Keratinocyte (primary cell): Measurements from ENCODE around the gene ARID1B. TPM values are rescaled to one million over a fixed set of nuclear protein-coding genes. Genes with fewer than 3 reads are reported as not detected.

ENCODE experiments used
- DNase-seq: peaks from one replicate; pipeline ENCODE4 v3.0.0-alpha.2; 2011; ENCODE audit warnings: low read depth, missing footprints, low spot score
- FAIRE-seq: peaks from 2 replicates; lab custom pipeline; 2011; peaks lifted over from hg19 to GRCh38; lab: Jason Lieb, UNC
- H2AFZ ChIP-seq: 2 replicates; pipeline ENCODE4 v1.6.0; 2012; ENCODE audit warnings: low read length, control low read depth, inconsistent platforms; ENCODE audit not compliant: control insufficient read depth
- H3K27ac ChIP-seq: 2 replicates; pipeline ENCODE4 v1.5.1; 2011; ENCODE audit warnings: low read length; ENCODE audit not compliant: control insufficient read depth, insufficient read depth
- H3K27me3 ChIP-seq: 3 replicates; pipeline ENCODE4 v1.6.0; 2011; ENCODE audit warnings: low read length; ENCODE audit not compliant: control insufficient read depth, insufficient read depth; ENCODE audit errors: extremely low read depth
- H3K36me3 ChIP-seq, 2 experiments: 2 replicates in 1 of 2; 3 replicates in 1 of 2; pipeline ENCODE4 v1.5.1; 2011; ENCODE audit warnings: low read length in 2 of 2, mild to moderate bottlenecking in 1 of 2; ENCODE audit not compliant: control insufficient read depth in 2 of 2, insufficient read depth in 2 of 2; ENCODE audit errors: extremely low read depth in 1 of 2
- H3K4me1 ChIP-seq: 3 replicates; pipeline ENCODE4 v1.5.1; 2011; ENCODE audit warnings: low read length; ENCODE audit not compliant: control insufficient read depth, insufficient read depth; ENCODE audit errors: extremely low read depth
- H3K4me2 ChIP-seq: 3 replicates; pipeline ENCODE4 v1.6.0; 2011; ENCODE audit warnings: low read depth, low read length; ENCODE audit not compliant: control insufficient read depth, insufficient read depth; ENCODE audit errors: extremely low read depth
- H3K4me3 ChIP-seq, 3 experiments: fragments of 200-600 bp in 1 of 3; sonication (generic) in 1 of 3; 2 replicates in 2 of 3; 3 replicates in 1 of 3; pipeline ENCODE4 v1.5.1; 2011 to 2016; ENCODE audit warnings: low read length in 3 of 3, mild to moderate bottlenecking in 3 of 3, control low read depth in 2 of 3, inconsistent platforms in 1 of 3, low read depth in 1 of 3, mixed read lengths in 1 of 3, mixed run types in 1 of 3, moderate library complexity in 1 of 3; ENCODE audit not compliant: control insufficient read depth in 2 of 3, insufficient read depth in 2 of 3; ENCODE audit errors: extremely low read depth in 1 of 3
- H3K79me2 ChIP-seq: 2 replicates; pipeline ENCODE4 v1.6.0; 2012; ENCODE audit warnings: low read length; ENCODE audit not compliant: control insufficient read depth, insufficient read depth
- H3K9ac ChIP-seq: 3 replicates; pipeline ENCODE4 v1.6.0; 2011; ENCODE audit warnings: low read length; ENCODE audit not compliant: control insufficient read depth, insufficient read depth; ENCODE audit errors: extremely low read depth
- H3K9me1 ChIP-seq: 3 replicates; pipeline ENCODE4 v1.6.0; 2011; ENCODE audit warnings: low read length; ENCODE audit not compliant: control insufficient read depth, insufficient read depth; ENCODE audit errors: extremely low read depth
- H3K9me3 ChIP-seq: 2 replicates; pipeline ENCODE4 v1.5.1; 2012; ENCODE audit warnings: low read depth, low read length; ENCODE audit not compliant: control insufficient read depth
- H4K20me1 ChIP-seq: 3 replicates; pipeline ENCODE4 v1.6.0; 2011; ENCODE audit warnings: low read length; ENCODE audit not compliant: control insufficient read depth, insufficient read depth; ENCODE audit errors: extremely low read depth
- CTCF ChIP-seq, 3 experiments: IDR thresholded peaks in 1 of 3; conservative IDR thresholded peaks in 1 of 3; optimal IDR thresholded peaks in 1 of 3; 2 replicates in 2 of 3; 3 replicates in 1 of 3; pipeline versions ENCODE3 to v1.5.1; 2011; ENCODE audit warnings: low read length in 3 of 3, mild to moderate bottlenecking in 3 of 3, moderate library complexity in 2 of 3, control low read depth in 1 of 3, inconsistent platforms in 1 of 3; ENCODE audit not compliant: insufficient read depth in 2 of 3; ENCODE audit errors: extremely low read depth in 1 of 3
- EZH2 ChIP-seq: IDR thresholded peaks from one replicate; pipeline ENCODE4 v1.6.1; 2012; ENCODE audit warnings: inconsistent platforms, mild to moderate bottlenecking, low read length, moderate library complexity
- dilution Hi-C: fragments of 300-500 bp; cut with MboI; formaldehyde crosslinking; loops from one replicate; pipeline ENCODE4 v1.7.0; 2020; ENCODE audit warnings: low sequenced_read_pairs; ENCODE audit not compliant: extremely low pct_ligation_motif_present
- polyA plus RNA-seq, 5 experiments: library from polyadenylated mRNA; depleted of rRNA in 3 of 5; stranded (reverse) in 3 of 5; stranded (forward) in 1 of 5; unstranded in 1 of 5; fragments of >200 nt; gene quantifications; 1 replicate in 1 of 5; 2 replicates in 3 of 5; 3 replicates in 1 of 5; pipeline versions ENCODE4 v1.2.1 to v1.2.3, GENCODE V29; 2011 to 2012; ENCODE audit warnings: missing spikeins in 2 of 5, low read depth in 1 of 5, low replicate concordance in 1 of 5

ARID1B gene
- polyA plus RNA-seq, 1 donor (not counting 4 experiments of a cell fraction or from before 2014, with no cell fraction given) = 14.9 TPM

DNA sequence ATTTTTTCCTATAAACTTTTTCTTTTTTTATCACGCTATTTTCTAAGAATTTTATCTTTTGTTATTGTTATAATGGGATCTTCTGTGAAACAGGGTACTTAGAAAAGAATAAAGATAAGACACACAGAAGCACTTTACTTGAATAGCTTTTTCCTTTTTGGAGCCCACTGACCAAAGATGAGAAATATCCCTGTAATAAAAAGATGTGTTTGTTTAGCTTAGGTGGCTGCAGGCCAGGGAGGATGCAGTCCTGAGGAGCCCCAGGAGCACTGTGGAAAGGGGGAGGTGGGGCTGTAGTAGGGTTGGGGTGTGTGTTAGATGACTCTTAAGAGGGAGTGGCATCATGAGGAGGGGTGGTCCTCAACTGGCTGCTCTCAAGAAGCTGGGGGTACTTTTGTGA, 128.6 kb downstream of the ARID1B start:
- H3K4me2 ChIP-seq = no peak overlapping the region
- dilution Hi-C loops = no loop called here
- H3K9me1 ChIP-seq = no peaks in the 10 kb centered on the region
- FAIRE-seq = no peak
- no peak overlapping the region for H2AFZ ChIP-seq
- no peak for DNase-seq
- no peak for TF ChIP-seq CTCF (optimal IDR thresholded peaks at IDR 0.05 in 1 of 3, IDR thresholded peaks at IDR 0.05 in 1 of 3, conservative IDR thresholded peaks at IDR 0.05 in 1 of 3; ENCODE audit: extremely low read depth in 1 of 3, insufficient read depth in 2 of 3, low read length in 3 of 3)
- TF ChIP-seq EZH2 = no peak
- H3K4me3 ChIP-seq = no peak overlapping the region
- H3K36me3 ChIP-seq = no peaks in the 10 kb centered on the region
- no peak overlapping the region for H3K9ac ChIP-seq
- peaks cover 2% of the 10 kb centered on the region for H3K79me2 ChIP-seq
- no peak overlapping the region for H3K27ac ChIP-seq
- no peaks in the 10 kb centered on the region for H4K20me1 ChIP-seq
- no peaks in the 10 kb centered on the region for H3K27me3 ChIP-seq
- H3K9me3 ChIP-seq = no peaks in the 10 kb centered on the region
- no peaks in the 10 kb centered on the region for H3K4me1 ChIP-seq

- Histone ChIP-seq H3K27me3 (no peaks in the 10 kb centered on the region), H3K9me3 (no peaks in the 10 kb centered on the region), H3K36me3 (no peaks in the 10 kb centered on the region), H3K4me2 (no peak overlapping the region), H3K9ac (no peak overlapping the region), H4K20me1 (no peaks in the 10 kb centered on the region), H3K4me3 (no peak overlapping the region), H3K9me1 (no peaks in the 10 kb centered on the region), H2AFZ (no peak overlapping the region), H3K79me2 (peaks cover 2% of the 10 kb centered on the region), H3K4me1 (no peaks in the 10 kb centered on the region), H3K27ac (no peak overlapping the region)
- FAIRE-seq (no peak), DNase-seq (no peak)
- dilution Hi-C loops = no loop called here
- TF ChIP-seq EZH2 = no peak
- no peak for TF ChIP-seq CTCF (optimal IDR thresholded peaks at IDR 0.05 in 1 of 3, IDR thresholded peaks at IDR 0.05 in 1 of 3, conservative IDR thresholded peaks at IDR 0.05 in 1 of 3; ENCODE audit: extremely low read depth in 1 of 3, insufficient read depth in 2 of 3, low read length in 3 of 3)
These were observed 129.3 kb downstream of the ARID1B start for GRCh38 chr6:156906451-156906850.
